Endothelial cell of umbilical vein (primary cell): Measurements from ENCODE around the gene ALDH7A1. TPM values are rescaled to one million over a fixed set of nuclear protein-coding genes. Genes with fewer than 3 reads are reported as not detected.

Experiments
- BruUV-seq: library from RNA; stranded (reverse); fragments of 400-500 nt; replicated peaks from 2 replicates; lab custom pipeline; 2021; lab: Mats Ljungman, UMichigan
- CTCF ChIA-PET: fragments of 300-600, 350-600 bp; sonication (Branson Sonifier 250); formaldehyde crosslinking; loops from one replicate; lab custom pipeline; 2021; ENCODE audit warnings: antibody characterized with exemption, inconsistent platforms; lab: Charles Lee
- POLR2A ChIA-PET: fragments of 300-600, 350-600 bp; sonication (Branson Sonifier 250); formaldehyde crosslinking; loops from one replicate; lab custom pipeline; 2021; ENCODE audit warnings: antibody characterized with exemption, inconsistent platforms; lab: Charles Lee
- DNase-seq: peaks from one replicate; pipeline ENCODE4 v3.0.0-alpha.2; 2011; ENCODE audit warnings: low read depth, low spot score
- FAIRE-seq: peaks from 2 replicates; lab custom pipeline; 2011; peaks lifted over from hg19 to GRCh38; lab: Jason Lieb, UNC
- H2AFZ ChIP-seq: 2 replicates; pipeline ENCODE4 v1.6.0; 2012; ENCODE audit warnings: low read depth, low read length, control low read depth, inconsistent platforms
- H3K27ac ChIP-seq: 2 replicates; pipeline ENCODE4 v1.5.1; 2011; ENCODE audit warnings: low read depth, mild to moderate bottlenecking, control low read depth, low read length, moderate library complexity; ENCODE audit not compliant: insufficient read depth
- H3K27me3 ChIP-seq, 2 experiments: 2 replicates each; pipeline versions ENCODE4 v1.6.0 to v1.6.1; 2011; ENCODE audit warnings: low read length in 2 of 2, mixed read lengths in 1 of 2; ENCODE audit not compliant: control insufficient read depth in 2 of 2, insufficient read depth in 2 of 2
- H3K36me3 ChIP-seq, 2 experiments: 2 replicates in 1 of 2; 3 replicates in 1 of 2; pipeline ENCODE4 v1.5.1; 2011; ENCODE audit warnings: low read length in 2 of 2, mild to moderate bottlenecking in 1 of 2, moderate library complexity in 1 of 2; ENCODE audit not compliant: control insufficient read depth in 2 of 2, insufficient read depth in 2 of 2; ENCODE audit errors: extremely low read depth in 1 of 2
- H3K4me1 ChIP-seq: 3 replicates; pipeline ENCODE4 v1.5.1; 2011; ENCODE audit warnings: mild to moderate bottlenecking, low read length; ENCODE audit not compliant: control insufficient read depth, insufficient read depth; ENCODE audit errors: extremely low read depth
- H3K4me2 ChIP-seq: 2 replicates; pipeline ENCODE4 v1.6.1; 2011; ENCODE audit warnings: low read length, control low read depth, mixed read lengths; ENCODE audit not compliant: insufficient read depth
- H3K4me3 ChIP-seq, 3 experiments: fragments of 200-600 bp in 1 of 3; sonication (generic), shearing (Covaris generic) in 1 of 3; replicated peaks in 1 of 3; 2 replicates each; pipeline ENCODE4 v1.5.1; 2011 to 2016; ENCODE audit warnings: control low read depth in 3 of 3, low read length in 3 of 3, mild to moderate bottlenecking in 2 of 3, inconsistent platforms in 1 of 3, low read depth in 1 of 3, moderate library complexity in 1 of 3; ENCODE audit not compliant: insufficient read depth in 1 of 3
- H3K79me2 ChIP-seq: 2 replicates; pipeline ENCODE4 v1.6.0; 2012; ENCODE audit warnings: low read length, inconsistent platforms; ENCODE audit not compliant: control insufficient read depth, insufficient read depth
- H3K9ac ChIP-seq: replicated peaks from 2 replicates; pipeline ENCODE3; 2011; ENCODE audit warnings: low read length, control low read depth; ENCODE audit not compliant: insufficient read depth; ENCODE audit errors: extremely low read depth
- H3K9me1 ChIP-seq: replicated peaks from 3 replicates; pipeline ENCODE4 v1.6.0; 2011; ENCODE audit warnings: mild to moderate bottlenecking, low read length; ENCODE audit not compliant: control insufficient read depth, insufficient read depth; ENCODE audit errors: extremely low read depth
- H3K9me3 ChIP-seq: replicated peaks from 2 replicates; pipeline ENCODE4 v1.5.1; 2012; ENCODE audit warnings: low read length, inconsistent platforms; ENCODE audit not compliant: control insufficient read depth, insufficient read depth
- H4K20me1 ChIP-seq: replicated peaks from 2 replicates; pipeline ENCODE3; 2011; ENCODE audit warnings: mild to moderate bottlenecking, low read length; ENCODE audit not compliant: control insufficient read depth, insufficient read depth; ENCODE audit errors: extremely low read depth
- GATA2 ChIP-seq: IDR thresholded peaks from 2 replicates; pipeline ENCODE4 v1.7.0; 2011; ENCODE audit warnings: low read depth, mild to moderate bottlenecking, moderate library complexity, mixed read lengths, low read length; ENCODE audit not compliant: insufficient read length, insufficient read depth
- MYC ChIP-seq: IDR thresholded peaks from one replicate; pipeline ENCODE4 v1.6.1; 2011; ENCODE audit warnings: mild to moderate bottlenecking, low read depth, low read length
- POLR2A ChIP-seq: IDR thresholded peaks from 2 replicates; pipeline ENCODE4 v1.6.1; 2012; ENCODE audit warnings: low read depth, mild to moderate bottlenecking, control low read depth, low read length
- POLR2AphosphoS5 ChIP-seq: IDR thresholded peaks from 2 replicates; pipeline ENCODE4 v1.6.1; 2012; ENCODE audit warnings: low read depth, mild to moderate bottlenecking, control low read depth, low read length, moderate library complexity; ENCODE audit not compliant: insufficient read depth
- dilution Hi-C: fragments of 300-500 bp; cut with MboI; formaldehyde crosslinking; loops from one replicate; pipeline ENCODE4 v1.15.0; 2019; ENCODE audit warnings: low sequenced_read_pairs; ENCODE audit not compliant: extremely low pct_ligation_motif_present
- intact Hi-C: fragments of 100-400 bp; cut with micrococcal nuclease; formaldehyde crosslinking; loops from one replicate; pipeline ENCODE4 v1.10.0; 2022
- polyA plus RNA-seq, 4 experiments: library from polyadenylated mRNA; depleted of rRNA in 3 of 4; stranded (reverse) in 3 of 4; unstranded in 1 of 4; fragments of >200 nt; gene quantifications; 2 replicates each; pipeline versions ENCODE4 v1.2.1 to v1.2.3, GENCODE V29; 2011 to 2012; ENCODE audit warnings: missing spikeins in 1 of 4
- total RNA-seq: library from RNA; stranded (reverse); gene quantifications from 2 replicates; pipeline ENCODE4 v1.2.3, GENCODE V29; 2021
- TF ChIP-seq, protein P1 (sequence below): IDR thresholded peaks from 2 replicates; pipeline ENCODE4 v1.6.1; 2011; ENCODE audit not compliant: insufficient read depth, insufficient read length
- TF ChIP-seq, protein P2 (sequence below), 2 donors: IDR thresholded peaks; 1 replicate in 1 of 2; 2 replicates in 1 of 2; pipeline ENCODE4 v1.5.1; 2011; ENCODE audit warnings: low read length in 2 of 2, mild to moderate bottlenecking in 2 of 2, moderate library complexity in 2 of 2, control low read depth in 1 of 2, inconsistent platforms in 1 of 2, low read depth in 1 of 2; ENCODE audit not compliant: insufficient read depth in 1 of 2; ENCODE audit errors: extremely low read depth in 1 of 2

ALDH7A1 gene
- total and polyA plus RNA-seq, 2 donors (not counting 3 experiments of a cell fraction or from before 2014, with no cell fraction given) = 43.6 to 103 TPM

DNA sequence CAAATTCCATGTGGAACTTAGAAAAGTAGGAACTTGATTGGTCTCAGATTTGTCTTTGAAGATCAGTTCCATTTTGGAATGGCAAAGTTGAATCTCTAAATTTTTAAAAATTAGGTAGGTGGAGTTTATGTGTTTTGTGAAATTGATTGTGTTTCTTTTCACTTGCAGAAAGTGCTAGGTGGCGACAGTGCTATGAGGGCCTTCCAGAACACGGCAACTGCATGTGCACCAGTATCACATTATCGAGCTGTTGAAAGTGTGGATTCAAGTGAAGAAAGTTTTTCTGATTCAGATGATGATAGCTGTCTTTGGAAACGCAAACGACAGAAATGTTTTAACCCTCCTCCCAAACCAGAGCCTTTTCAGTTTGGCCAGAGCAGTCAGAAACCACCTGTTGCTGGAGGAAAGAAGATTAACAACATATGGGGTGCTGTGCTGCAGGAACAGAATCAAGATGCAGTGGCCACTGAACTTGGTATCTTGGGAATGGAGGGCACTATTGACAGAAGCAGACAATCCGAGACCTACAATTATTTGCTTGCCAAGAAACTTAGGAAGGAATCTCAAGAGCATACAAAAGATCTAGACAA is 8.5 kb upstream of the ALDH7A1 start:
- ChIA-PET POLR2A (no interaction called here), CTCF (interaction anchor here (0.6 kb wide), 1 partner anchor 235 kb away, joined by 3 read pairs; no protein-coding TSS in a partner anchor)
- no peak for DNase-seq
- no peak overlapping the region for H3K4me3 ChIP-seq
- no peaks in the 10 kb centered on the region for H3K27me3 ChIP-seq
- no peak for TF ChIP-seq MYC
- TF ChIP-seq, protein P1, sequence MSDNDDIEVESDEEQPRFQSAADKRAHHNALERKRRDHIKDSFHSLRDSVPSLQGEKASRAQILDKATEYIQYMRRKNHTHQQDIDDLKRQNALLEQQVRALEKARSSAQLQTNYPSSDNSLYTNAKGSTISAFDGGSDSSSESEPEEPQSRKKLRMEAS = no peak
- no peak for TF ChIP-seq GATA2
- no peak for TF ChIP-seq POLR2A
- TF ChIP-seq, protein P2, sequence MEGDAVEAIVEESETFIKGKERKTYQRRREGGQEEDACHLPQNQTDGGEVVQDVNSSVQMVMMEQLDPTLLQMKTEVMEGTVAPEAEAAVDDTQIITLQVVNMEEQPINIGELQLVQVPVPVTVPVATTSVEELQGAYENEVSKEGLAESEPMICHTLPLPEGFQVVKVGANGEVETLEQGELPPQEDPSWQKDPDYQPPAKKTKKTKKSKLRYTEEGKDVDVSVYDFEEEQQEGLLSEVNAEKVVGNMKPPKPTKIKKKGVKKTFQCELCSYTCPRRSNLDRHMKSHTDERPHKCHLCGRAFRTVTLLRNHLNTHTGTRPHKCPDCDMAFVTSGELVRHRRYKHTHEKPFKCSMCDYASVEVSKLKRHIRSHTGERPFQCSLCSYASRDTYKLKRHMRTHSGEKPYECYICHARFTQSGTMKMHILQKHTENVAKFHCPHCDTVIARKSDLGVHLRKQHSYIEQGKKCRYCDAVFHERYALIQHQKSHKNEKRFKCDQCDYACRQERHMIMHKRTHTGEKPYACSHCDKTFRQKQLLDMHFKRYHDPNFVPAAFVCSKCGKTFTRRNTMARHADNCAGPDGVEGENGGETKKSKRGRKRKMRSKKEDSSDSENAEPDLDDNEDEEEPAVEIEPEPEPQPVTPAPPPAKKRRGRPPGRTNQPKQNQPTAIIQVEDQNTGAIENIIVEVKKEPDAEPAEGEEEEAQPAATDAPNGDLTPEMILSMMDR (IDR thresholded peaks at IDR 0.05; ENCODE audit: extremely low read depth in 1 of 2, insufficient read depth in 1 of 2, low read depth in 1 of 2, low read length in 2 of 2) = no peak
- TF ChIP-seq POLR2AphosphoS5 = no peak
- peaks cover 3 to 7% of the 10 kb centered on the region in 2 experiments for H3K36me3 ChIP-seq
- H3K4me2 ChIP-seq = no peak overlapping the region
- no peaks in the 10 kb centered on the region for H3K9me1 ChIP-seq
- no peak overlapping the region for H3K27ac ChIP-seq
- no peak overlapping the region for H3K9ac ChIP-seq
- H4K20me1 ChIP-seq = no peaks in the 10 kb centered on the region
- dilution Hi-C loops = no loop called here
- BruUV-seq = TSS peak; percentile 4
- no peak for FAIRE-seq
- no peak overlapping the region for H2AFZ ChIP-seq
- peaks cover 10% of the 10 kb centered on the region for H3K4me1 ChIP-seq
- peaks cover 69% of the 10 kb centered on the region for H3K79me2 ChIP-seq
- intact Hi-C loops = no loop called here
- no peaks in the 10 kb centered on the region for H3K9me3 ChIP-seq
